H1 (cell line): ENCODE measurements around the gene STRN4. TPM values are rescaled to one million over a fixed set of nuclear protein-coding genes. Genes with fewer than 3 reads are reported as not detected.

Experiments used
- CTCF ChIP-seq, 3 experiments: IDR thresholded peaks; 1 replicate in 2 of 3; 2 replicates in 1 of 3; pipeline versions ENCODE4 v1.5.1 to v1.6.1; 2011; ENCODE audit warnings: low read length in 3 of 3, mild to moderate bottlenecking in 3 of 3, inconsistent platforms in 2 of 3, low read depth in 1 of 3, moderate library complexity in 1 of 3; ENCODE audit not compliant: insufficient read depth in 1 of 3; ENCODE audit errors: control extremely low read depth in 1 of 3
- EP300 ChIP-seq, 2 experiments: IDR thresholded peaks; 1 replicate in 1 of 2; 2 replicates in 1 of 2; pipeline ENCODE4 v1.6.1; 2011 to 2012; ENCODE audit warnings: low read depth in 2 of 2, low read length in 2 of 2, mild to moderate bottlenecking in 2 of 2, borderline replicate concordance in 1 of 2, inconsistent platforms in 1 of 2, moderate library complexity in 1 of 2
- EZH2 ChIP-seq: fragments of 200-600 bp; sonication (generic); IDR thresholded peaks from 2 replicates; pipeline ENCODE4 v1.7.1; 2012; ENCODE audit warnings: low read depth, mild to moderate bottlenecking, moderate library complexity, low read length, inconsistent platforms; ENCODE audit not compliant: severe bottlenecking
- JUN ChIP-seq: IDR thresholded peaks from 2 replicates; pipeline ENCODE4 v1.6.1; 2011; ENCODE audit warnings: low read depth, mild to moderate bottlenecking, improper control_type of control experiment, low read length
- JUND ChIP-seq: IDR thresholded peaks from 2 replicates; pipeline ENCODE4 v1.6.1; 2011; ENCODE audit warnings: mild to moderate bottlenecking, improper control_type of control experiment, low read length
- NRF1 ChIP-seq: IDR thresholded peaks from 2 replicates; pipeline ENCODE4 v1.6.1; 2011; ENCODE audit warnings: mild to moderate bottlenecking, low read depth, low read length, improper control_type of control experiment
- POLR2AphosphoS5 ChIP-seq: IDR thresholded peaks from 2 replicates; pipeline ENCODE4 v1.6.1; 2011; ENCODE audit warnings: low read depth, low read length
- RAD21 ChIP-seq, 2 experiments: IDR thresholded peaks in 1 of 2; conservative IDR thresholded peaks in 1 of 2; 2 replicates each; pipeline ENCODE4 v1.6.1; 2011; ENCODE audit warnings: low read depth in 2 of 2, low read length in 2 of 2, improper control_type of control experiment in 1 of 2, inconsistent platforms in 1 of 2, mild to moderate bottlenecking in 1 of 2, moderate library complexity in 1 of 2
- RBBP5 ChIP-seq: IDR thresholded peaks from 2 replicates; pipeline ENCODE4 v1.7.1; 2012; ENCODE audit warnings: low read depth, mild to moderate bottlenecking, inconsistent platforms, low read length, moderate library complexity, borderline replicate concordance
- RFX5 ChIP-seq: IDR thresholded peaks from 2 replicates; pipeline ENCODE4 v1.6.1; 2011; ENCODE audit warnings: low read depth, low read length, improper control_type of control experiment, borderline replicate concordance
- TEAD4 ChIP-seq: IDR thresholded peaks from 2 replicates; pipeline ENCODE4 v1.6.1; 2012; ENCODE audit warnings: low read depth, low read length, inconsistent platforms, mixed read lengths
- YY1 ChIP-seq: IDR thresholded peaks from 2 replicates; pipeline ENCODE4 v1.6.1; 2011; ENCODE audit warnings: low read depth, mild to moderate bottlenecking, low read length
- polyA plus RNA-seq, 7 experiments: library from polyadenylated mRNA; depleted of rRNA in 3 of 7; stranded (reverse) in 5 of 7; unstranded in 2 of 7; fragments of >200 nt in 5 of 7; fragments of 200-250 nt in 2 of 7; gene quantifications; 1 replicate in 5 of 7; 2 replicates in 1 of 7; 4 replicates in 1 of 7; pipeline versions ENCODE4 v1.2.1 to v1.2.3, GENCODE V29; 2011 to 2013; ENCODE audit warnings: missing spikeins in 2 of 7, mixed read lengths in 2 of 7
- total RNA-seq: library from RNA; stranded (reverse); fragmentation: NEBNext Ultra II Directional; extraction: Animal tissue kit (Norgen Biotek cat#: 25700); gene quantifications from 2 replicates; pipeline ENCODE4 v1.2.1, GENCODE V29; 2021
- TF ChIP-seq, protein P1 (sequence below): IDR thresholded peaks from 2 replicates; pipeline ENCODE4 v1.6.1; 2012; ENCODE audit warnings: low read length, inconsistent platforms

The STRN4 gene
- total and polyA plus RNA-seq, 2 of the 8 experiments (the other 6 are each of a cell fraction or from before 2014, with no cell fraction given), result 120 to 187 TPM

- TF ChIP-seq POLR2AphosphoS5 (peak; percentile 50; the same call in 1 of the 2 replicates), RBBP5 (no peak), JUND (0 out of 2 replicates have a peak, but pooled peaks have one; percentile 11), NRF1 (no peak), CTCF (IDR thresholded peaks at IDR 0.05; ENCODE audit: control extremely low read depth in 1 of 3, insufficient read depth in 1 of 3, low read depth in 1 of 3, low read length in 3 of 3) (peak; percentile 40 to 64 (median 63); a peak in 3 of 4 replicates), TEAD4 (peak; percentile 27), YY1 (no peak), EP300 (IDR thresholded peaks at IDR 0.05; ENCODE audit: borderline replicate concordance in 1 of 2, low read depth in 2 of 2, low read length in 2 of 2) (no peak), JUN (no peak), RFX5 (no peak), RAD21 (IDR thresholded peaks at IDR 0.05 in 1 of 2, conservative IDR thresholded peaks at IDR 0.05 in 1 of 2; ENCODE audit: low read depth in 2 of 2, low read length in 2 of 2) (peak; percentile 14 to 38; a peak in 2 of 4 replicates), EZH2 (no peak)
- TF ChIP-seq, protein P1, sequence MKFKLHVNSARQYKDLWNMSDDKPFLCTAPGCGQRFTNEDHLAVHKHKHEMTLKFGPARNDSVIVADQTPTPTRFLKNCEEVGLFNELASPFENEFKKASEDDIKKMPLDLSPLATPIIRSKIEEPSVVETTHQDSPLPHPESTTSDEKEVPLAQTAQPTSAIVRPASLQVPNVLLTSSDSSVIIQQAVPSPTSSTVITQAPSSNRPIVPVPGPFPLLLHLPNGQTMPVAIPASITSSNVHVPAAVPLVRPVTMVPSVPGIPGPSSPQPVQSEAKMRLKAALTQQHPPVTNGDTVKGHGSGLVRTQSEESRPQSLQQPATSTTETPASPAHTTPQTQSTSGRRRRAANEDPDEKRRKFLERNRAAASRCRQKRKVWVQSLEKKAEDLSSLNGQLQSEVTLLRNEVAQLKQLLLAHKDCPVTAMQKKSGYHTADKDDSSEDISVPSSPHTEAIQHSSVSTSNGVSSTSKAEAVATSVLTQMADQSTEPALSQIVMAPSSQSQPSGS, result 0 out of 2 replicates have a peak, but pooled peaks have one; percentile 10
These were observed 38.2 kb upstream of the STRN4 start (continued) for GRCh38 chr19:46784262-46785053.
